ENCODE data around the gene CDH9.

DNA sequence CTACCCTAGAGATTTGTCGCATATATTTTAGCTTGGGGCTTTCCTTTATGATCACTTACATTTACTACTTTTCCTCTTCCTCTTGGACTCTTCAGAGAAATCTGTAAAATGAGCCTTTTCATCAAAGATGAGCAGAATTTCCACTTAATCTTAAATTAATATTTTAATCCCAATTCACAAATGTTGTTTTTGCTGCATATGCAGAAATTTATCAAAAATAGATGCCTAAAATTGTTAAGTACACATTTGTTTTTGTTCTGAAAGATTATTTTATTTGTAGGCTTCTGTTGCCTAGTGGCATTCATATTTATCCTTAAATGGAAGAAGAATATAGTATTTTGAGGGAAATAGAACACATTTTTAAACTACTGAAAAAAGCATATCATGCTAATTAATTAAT, 168.6 kb downstream of the CDH9 start:
- no peak for TF ChIP-seq CEBPB (tag; IDR thresholded peaks at IDR 0.05)
- TF ChIP-seq JUN (IDR thresholded peaks at IDR 0.05; ENCODE audit: borderline replicate concordance, low read depth, low read length) = no peak
- TF ChIP-seq JUN (CRISPR knock-in tag; IDR thresholded peaks at IDR 0.05; ENCODE audit: borderline replicate concordance) = no peak
- no peak for TF ChIP-seq POLR2A (conservative IDR thresholded peaks at IDR 0.05)
- TF ChIP-seq ZNF232 (CRISPR knock-in tag; IDR thresholded peaks at IDR 0.05) = no peak
- TF ChIP-seq ATF3 (IDR thresholded peaks at IDR 0.05) = no peak
- no peak for TF ChIP-seq ATF3 (CRISPR knock-in tag; conservative IDR thresholded peaks at IDR 0.05)
- TF ChIP-seq RFX1 (IDR thresholded peaks at IDR 0.05) = no peak
- no peak for TF ChIP-seq ZBTB11 (CRISPR knock-in tag; IDR thresholded peaks at IDR 0.05)
- TF ChIP-seq SFPQ (IDR thresholded peaks at IDR 0.05; ENCODE audit: low read depth, low read length) = no peak
- no peak for TF ChIP-seq ZNF699 (CRISPR knock-in tag; IDR thresholded peaks at IDR 0.05; ENCODE audit: insufficient replicate concordance)
- TF ChIP-seq CHD2 (IDR thresholded peaks at IDR 0.05; ENCODE audit: low read depth, low read length) = no peak
- TF ChIP-seq, protein P1, sequence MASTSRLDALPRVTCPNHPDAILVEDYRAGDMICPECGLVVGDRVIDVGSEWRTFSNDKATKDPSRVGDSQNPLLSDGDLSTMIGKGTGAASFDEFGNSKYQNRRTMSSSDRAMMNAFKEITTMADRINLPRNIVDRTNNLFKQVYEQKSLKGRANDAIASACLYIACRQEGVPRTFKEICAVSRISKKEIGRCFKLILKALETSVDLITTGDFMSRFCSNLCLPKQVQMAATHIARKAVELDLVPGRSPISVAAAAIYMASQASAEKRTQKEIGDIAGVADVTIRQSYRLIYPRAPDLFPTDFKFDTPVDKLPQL (IDR thresholded peaks at IDR 0.05; ENCODE audit: extremely low read depth, insufficient read length) = no peak
- TF ChIP-seq, protein P2, sequence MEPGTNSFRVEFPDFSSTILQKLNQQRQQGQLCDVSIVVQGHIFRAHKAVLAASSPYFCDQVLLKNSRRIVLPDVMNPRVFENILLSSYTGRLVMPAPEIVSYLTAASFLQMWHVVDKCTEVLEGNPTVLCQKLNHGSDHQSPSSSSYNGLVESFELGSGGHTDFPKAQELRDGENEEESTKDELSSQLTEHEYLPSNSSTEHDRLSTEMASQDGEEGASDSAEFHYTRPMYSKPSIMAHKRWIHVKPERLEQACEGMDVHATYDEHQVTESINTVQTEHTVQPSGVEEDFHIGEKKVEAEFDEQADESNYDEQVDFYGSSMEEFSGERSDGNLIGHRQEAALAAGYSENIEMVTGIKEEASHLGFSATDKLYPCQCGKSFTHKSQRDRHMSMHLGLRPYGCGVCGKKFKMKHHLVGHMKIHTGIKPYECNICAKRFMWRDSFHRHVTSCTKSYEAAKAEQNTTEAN (CRISPR knock-in tag; IDR thresholded peaks at IDR 0.05) = no peak
- TF ChIP-seq TEAD1 (CRISPR knock-in tag; IDR thresholded peaks at IDR 0.05) = no peak
